ENCODE data around the gene DYNC1H1. TPM values are rescaled to one million over a fixed set of nuclear protein-coding genes. Genes with fewer than 3 reads are reported as not detected.

DYNC1H1 gene
- polyA plus RNA-seq, 1 donor (not counting 4 experiments of a cell fraction or from before 2014, with no cell fraction given): 166 TPM

DNA sequence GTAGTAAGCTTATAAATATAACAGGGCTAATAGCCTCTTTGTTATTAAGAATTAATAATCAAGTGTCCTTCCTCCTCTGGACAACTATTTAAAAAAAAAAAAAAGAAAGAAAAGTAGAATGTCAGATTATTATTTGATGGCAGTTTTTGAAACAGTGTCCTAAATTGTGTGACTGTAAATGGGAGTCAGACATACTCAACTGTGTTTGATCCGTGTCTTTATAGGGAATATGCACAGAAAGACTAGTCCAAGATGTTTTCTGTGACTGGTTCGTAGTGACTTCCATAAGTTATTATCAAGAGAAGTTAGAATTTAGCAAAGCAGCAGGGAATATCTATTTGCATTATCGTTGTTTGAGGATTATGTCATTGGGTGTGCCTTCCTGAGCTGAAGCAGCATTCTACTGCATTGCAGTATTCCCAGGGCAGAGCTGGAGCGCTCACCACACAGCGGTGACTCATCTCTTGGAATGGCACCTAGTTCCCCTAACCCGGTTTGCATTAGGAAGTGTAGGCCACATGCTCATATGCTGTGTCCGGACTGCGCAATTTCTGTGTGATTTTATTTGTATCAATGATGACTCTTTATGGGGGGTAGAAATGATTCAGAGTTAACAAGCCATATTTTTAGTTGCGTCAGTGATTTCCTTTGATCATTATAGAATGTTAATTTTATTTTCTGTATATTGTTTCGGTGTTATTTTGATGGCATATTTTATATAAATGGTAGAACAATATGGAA is 7.9 kb downstream of the DYNC1H1 start:
- FAIRE-seq: peak; percentile 96
- H2AFZ ChIP-seq (ENCODE audit: control insufficient read depth, low read length): peak overlapping the region; percentile 58

DNA sequence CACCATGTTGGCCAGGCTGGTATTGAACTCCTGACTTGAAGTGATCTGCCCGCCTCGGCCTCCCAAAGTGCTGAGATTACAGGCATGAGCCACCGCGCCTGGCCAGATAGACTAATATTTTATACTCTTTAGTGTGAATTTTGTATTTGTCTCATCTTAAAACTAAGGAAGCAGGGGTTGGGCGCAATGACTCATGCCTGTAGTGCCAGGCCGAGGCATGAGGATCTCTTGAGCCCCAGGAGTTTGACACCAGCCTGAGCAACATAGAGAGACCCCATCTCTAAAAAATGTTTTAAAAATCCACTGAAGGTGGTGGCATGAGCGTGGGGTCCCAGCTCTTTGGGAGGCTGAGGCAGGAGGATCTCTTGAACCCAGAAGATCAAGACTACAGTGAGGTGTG is 9.0 kb downstream of the DYNC1H1 start:
- Histone ChIP-seq H3K27me3 (ENCODE audit: control insufficient read depth, extremely low read depth, insufficient read depth, low read length) (no peaks in the 10 kb centered on the region), H4K20me1 (ENCODE audit: control insufficient read depth, extremely low read depth, insufficient read depth, low read length) (no peaks in the 10 kb centered on the region), H3K4me3 (ENCODE audit: control insufficient read depth in 2 of 3, extremely low read depth in 1 of 3, insufficient read depth in 2 of 3, low read depth in 1 of 3, low read length in 3 of 3) (peak overlapping the region in 1 of 3 experiments; percentile 42), H3K36me3 (ENCODE audit: control insufficient read depth in 2 of 2, extremely low read depth in 1 of 2, insufficient read depth in 2 of 2, low read length in 2 of 2) (peaks cover 7 to 23% of the 10 kb centered on the region in 2 experiments), H3K4me2 (ENCODE audit: control insufficient read depth, extremely low read depth, insufficient read depth, low read depth, low read length) (peak overlapping the region; percentile 97), H3K27ac (ENCODE audit: control insufficient read depth, insufficient read depth, low read length) (peak overlapping the region; percentile 88), H3K9me3 (ENCODE audit: control insufficient read depth, low read depth, low read length) (no peaks in the 10 kb centered on the region), H3K4me1 (ENCODE audit: control insufficient read depth, extremely low read depth, insufficient read depth, low read length) (peaks cover 34% of the 10 kb centered on the region), H2AFZ (ENCODE audit: control insufficient read depth, low read length) (no peak overlapping the region), H3K9me1 (ENCODE audit: control insufficient read depth, extremely low read depth, insufficient read depth, low read length) (no peaks in the 10 kb centered on the region), H3K79me2 (ENCODE audit: control insufficient read depth, insufficient read depth, low read length) (peaks cover 88% of the 10 kb centered on the region), H3K9ac (ENCODE audit: control insufficient read depth, extremely low read depth, insufficient read depth, low read length) (peak overlapping the region; percentile 39)
- no peak for DNase-seq (ENCODE audit: low read depth, low spot score)
- no peak for TF ChIP-seq EZH2 (IDR thresholded peaks at IDR 0.05; ENCODE audit: low read length)
- TF ChIP-seq, protein P1, sequence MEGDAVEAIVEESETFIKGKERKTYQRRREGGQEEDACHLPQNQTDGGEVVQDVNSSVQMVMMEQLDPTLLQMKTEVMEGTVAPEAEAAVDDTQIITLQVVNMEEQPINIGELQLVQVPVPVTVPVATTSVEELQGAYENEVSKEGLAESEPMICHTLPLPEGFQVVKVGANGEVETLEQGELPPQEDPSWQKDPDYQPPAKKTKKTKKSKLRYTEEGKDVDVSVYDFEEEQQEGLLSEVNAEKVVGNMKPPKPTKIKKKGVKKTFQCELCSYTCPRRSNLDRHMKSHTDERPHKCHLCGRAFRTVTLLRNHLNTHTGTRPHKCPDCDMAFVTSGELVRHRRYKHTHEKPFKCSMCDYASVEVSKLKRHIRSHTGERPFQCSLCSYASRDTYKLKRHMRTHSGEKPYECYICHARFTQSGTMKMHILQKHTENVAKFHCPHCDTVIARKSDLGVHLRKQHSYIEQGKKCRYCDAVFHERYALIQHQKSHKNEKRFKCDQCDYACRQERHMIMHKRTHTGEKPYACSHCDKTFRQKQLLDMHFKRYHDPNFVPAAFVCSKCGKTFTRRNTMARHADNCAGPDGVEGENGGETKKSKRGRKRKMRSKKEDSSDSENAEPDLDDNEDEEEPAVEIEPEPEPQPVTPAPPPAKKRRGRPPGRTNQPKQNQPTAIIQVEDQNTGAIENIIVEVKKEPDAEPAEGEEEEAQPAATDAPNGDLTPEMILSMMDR (optimal IDR thresholded peaks at IDR 0.05 in 1 of 3, IDR thresholded peaks at IDR 0.05 in 1 of 3, conservative IDR thresholded peaks at IDR 0.05 in 1 of 3; ENCODE audit: extremely low read depth in 1 of 3, insufficient read depth in 2 of 3, low read length in 3 of 3): no peak
- FAIRE-seq: no peak
- dilution Hi-C loops (cut with MboI; ENCODE audit: extremely low pct_ligation_motif_present, low sequenced_read_pairs): no loop called here

More for the DNA sequence above, 7.9 kb downstream of the DYNC1H1 start:
- dilution Hi-C loops (cut with MboI; ENCODE audit: extremely low pct_ligation_motif_present, low sequenced_read_pairs): no loop called here
- Histone ChIP-seq H4K20me1 (ENCODE audit: control insufficient read depth, extremely low read depth, insufficient read depth, low read length) (no peaks in the 10 kb centered on the region), H3K4me2 (ENCODE audit: control insufficient read depth, extremely low read depth, insufficient read depth, low read depth, low read length) (peak overlapping the region; percentile 97), H3K36me3 (ENCODE audit: control insufficient read depth in 2 of 2, extremely low read depth in 1 of 2, insufficient read depth in 2 of 2, low read length in 2 of 2) (peaks cover 7 to 20% of the 10 kb centered on the region in 2 experiments), H3K27me3 (ENCODE audit: control insufficient read depth, extremely low read depth, insufficient read depth, low read length) (no peaks in the 10 kb centered on the region), H3K9ac (ENCODE audit: control insufficient read depth, extremely low read depth, insufficient read depth, low read length) (peak overlapping the region; percentile 77), H3K79me2 (ENCODE audit: control insufficient read depth, insufficient read depth, low read length) (peaks cover 89% of the 10 kb centered on the region), H3K9me1 (ENCODE audit: control insufficient read depth, extremely low read depth, insufficient read depth, low read length) (no peaks in the 10 kb centered on the region), H3K4me1 (ENCODE audit: control insufficient read depth, extremely low read depth, insufficient read depth, low read length) (peaks cover 32% of the 10 kb centered on the region), H3K4me3 (ENCODE audit: control insufficient read depth in 2 of 3, extremely low read depth in 1 of 3, insufficient read depth in 2 of 3, low read depth in 1 of 3, low read length in 3 of 3) (peak overlapping the region; percentile 9 to 61 (median 61)), H3K27ac (ENCODE audit: control insufficient read depth, insufficient read depth, low read length) (peak overlapping the region; percentile 88), H3K9me3 (ENCODE audit: control insufficient read depth, low read depth, low read length) (no peaks in the 10 kb centered on the region)
- DNase-seq (ENCODE audit: low read depth, low spot score): peak; percentile 97
- TF ChIP-seq, protein P1 (optimal IDR thresholded peaks at IDR 0.05 in 1 of 3, IDR thresholded peaks at IDR 0.05 in 1 of 3, conservative IDR thresholded peaks at IDR 0.05 in 1 of 3; ENCODE audit: extremely low read depth in 1 of 3, insufficient read depth in 2 of 3, low read length in 3 of 3): no peak
- TF ChIP-seq EZH2 (IDR thresholded peaks at IDR 0.05; ENCODE audit: low read length): no peak
